ENCODE measurements around the gene DEUP1. TPM values are rescaled to one million over a fixed set of nuclear protein-coding genes. Genes with fewer than 3 reads are reported as not detected.

The DEUP1 gene
- total RNA-seq, 2 donors from 2014 or later, result 0.29 TPM; not detected in 1

- TF ChIP-seq CTCF (IDR thresholded peaks at IDR 0.05), result no peak
- H3K4me1 ChIP-seq, result no peaks in the 10 kb centered on the region
- H3K4me3 ChIP-seq, result no peak overlapping the region
- H3K9me3 ChIP-seq, result no peaks in the 10 kb centered on the region
- no peak for DNase-seq
- intact Hi-C loops (cut with DNase I), result no loop called here
- no peak overlapping the region for H3K27ac ChIP-seq
- H3K36me3 ChIP-seq, result no peaks in the 10 kb centered on the region
- H3K9ac ChIP-seq (ENCODE audit: low read depth in 2 of 2, low read length in 2 of 2), result no peak overlapping the region
- H3K27me3 ChIP-seq, result no peaks in the 10 kb centered on the region
Observed at GRCh38 chr11:93392867-93393266, 62.3 kb downstream of the DEUP1 start.

- Histone ChIP-seq H3K4me3 (no peak overlapping the region), H3K27me3 (no peaks in the 10 kb centered on the region), H3K36me3 (no peaks in the 10 kb centered on the region), H3K9ac (ENCODE audit: low read depth in 2 of 2, low read length in 2 of 2) (no peak overlapping the region), H3K27ac (no peak overlapping the region), H3K4me1 (no peaks in the 10 kb centered on the region), H3K9me3 (no peaks in the 10 kb centered on the region)
- no peak for DNase-seq
- intact Hi-C loops (cut with DNase I), result no loop called here
- no peak for TF ChIP-seq CTCF (IDR thresholded peaks at IDR 0.05)
Observed at GRCh38 chr11:93393386-93393785, 62.8 kb downstream of the DEUP1 start.

- no peak for TF ChIP-seq CTCF (IDR thresholded peaks at IDR 0.05)
Observed at GRCh38 chr11:93394488-93394887, 63.9 kb downstream of the DEUP1 start.

GRCh38 chr11:93396316-93396715 is 65.8 kb downstream of the DEUP1 start:
- DNase-seq, result no peak
- H3K4me3 ChIP-seq, result no peak overlapping the region
- H3K9me3 ChIP-seq, result no peaks in the 10 kb centered on the region
- no peak for TF ChIP-seq CTCF (IDR thresholded peaks at IDR 0.05)
- H3K9ac ChIP-seq (ENCODE audit: low read depth in 2 of 2, low read length in 2 of 2), result no peak overlapping the region
- intact Hi-C loops (cut with DNase I), result no loop called here
- no peaks in the 10 kb centered on the region for H3K27me3 ChIP-seq
- H3K36me3 ChIP-seq, result no peaks in the 10 kb centered on the region
- no peak overlapping the region for H3K27ac ChIP-seq
- no peaks in the 10 kb centered on the region for H3K4me1 ChIP-seq

More at GRCh38 chr11:93394488-93394887, 63.9 kb downstream of the DEUP1 start:
- Histone ChIP-seq H3K9ac (ENCODE audit: low read depth in 2 of 2, low read length in 2 of 2) (no peak overlapping the region), H3K4me1 (no peaks in the 10 kb centered on the region), H3K27ac (no peak overlapping the region), H3K36me3 (no peaks in the 10 kb centered on the region), H3K9me3 (no peaks in the 10 kb centered on the region), H3K4me3 (no peak overlapping the region), H3K27me3 (no peaks in the 10 kb centered on the region)
- DNase-seq, result no peak
- intact Hi-C loops (cut with DNase I), result no loop called here

- Histone ChIP-seq H3K27me3 (no peaks in the 10 kb centered on the region), H3K4me1 (no peaks in the 10 kb centered on the region), H3K27ac (no peak overlapping the region), H3K9ac (ENCODE audit: low read depth in 2 of 2, low read length in 2 of 2) (no peak overlapping the region), H3K36me3 (no peaks in the 10 kb centered on the region), H3K4me3 (no peak overlapping the region), H3K9me3 (no peaks in the 10 kb centered on the region)
- DNase-seq, result no peak
- no peak for TF ChIP-seq CTCF (IDR thresholded peaks at IDR 0.05)
- intact Hi-C loops (cut with DNase I), result no loop called here
Observed at GRCh38 chr11:93403930-93404329, 73.4 kb downstream of the DEUP1 start.
